Upper lobe of left lung (tissue), 6 donors: ENCODE data around the gene ANKLE1. TPM values are rescaled to one million over a fixed set of nuclear protein-coding genes. Genes with fewer than 3 reads are reported as not detected.

Experiments
- ATAC-seq, 2 donors: fragments of 200-7000 bp; cut with Tn5 transposase; one replicate each; pipeline ENCODE4 v1.9.1; 2022; ENCODE audit warnings: mild to moderate bottlenecking in 2 of 2, moderate library complexity in 2 of 2; ENCODE audit not compliant: low FRiP score in 2 of 2
- DNase-seq, 2 donors: peaks; one replicate each; pipeline ENCODE4 v3.0.0-alpha.2; 2019 to 2020
- H3K27ac ChIP-seq, 4 donors: fragments of 200-600 bp; sonication (generic); one replicate each; pipeline ENCODE4 v1.5.1; 2016 to 2019
- H3K27me3 ChIP-seq, 4 donors: fragments of 200-600 bp; sonication (generic); one replicate each; pipeline ENCODE4 v1.5.1; 2017 to 2019
- H3K36me3 ChIP-seq, 4 donors: fragments of 200-600 bp; sonication (generic); one replicate each; pipeline ENCODE4 v1.5.1; 2016 to 2019
- H3K4me1 ChIP-seq, 4 donors: fragments of 200-600 bp; sonication (generic); one replicate each; pipeline ENCODE4 v1.5.1; 2018 to 2019
- H3K4me3 ChIP-seq, 4 donors: fragments of 200-600 bp; sonication (generic); one replicate each; pipeline ENCODE4 v1.5.1; 2017 to 2019; ENCODE audit warnings: mild to moderate bottlenecking in 2 of 4, moderate library complexity in 1 of 4
- H3K9me3 ChIP-seq, 4 donors: fragments of 200-600 bp; sonication (generic); one replicate each; pipeline ENCODE4 v1.5.1; 2018 to 2019
- EP300 ChIP-seq, 4 donors: sonication (generic); formaldehyde crosslinking; IDR thresholded peaks; one replicate each; pipeline ENCODE4 v1.5.1; 2017; ENCODE audit warnings: antibody characterized with exemption in 4 of 4, control low read depth in 2 of 4
- POLR2A ChIP-seq, 4 donors: fragments of 450-650 bp; IDR thresholded peaks; one replicate each; pipeline ENCODE4 v1.5.1; 2016 to 2017; ENCODE audit warnings: antibody characterized with exemption in 4 of 4, mild to moderate bottlenecking in 2 of 4
- POLR2AphosphoS5 ChIP-seq, 2 donors: sonication (generic); formaldehyde crosslinking; IDR thresholded peaks; one replicate each; pipeline ENCODE4 v1.5.1; 2017; ENCODE audit warnings: antibody characterized with exemption in 2 of 2
- WGBS, 2 donors: methylation state at CpG; one replicate each; pipeline ENCODE4 v1.1.5; 2017 to 2018; 5-methylcytosine and 5-hydroxymethylcytosine counted together
- total RNA-seq, 6 donors: library from RNA; depleted of rRNA in 4 of 6; stranded (reverse); fragments of >200 nt in 4 of 6; gene quantifications; one replicate each; pipeline versions ENCODE4 v1.1.0 to v1.2.1, GENCODE V29; 2016 to 2021
- TF ChIP-seq, protein P1 (sequence below), 6 experiments: fragments of 450-650 bp in 4 of 6; fragments of 200-600 bp in 2 of 6; sonication (generic) in 2 of 6; IDR thresholded peaks; one replicate each; pipeline ENCODE4 v1.5.1; 2016 to 2019; ENCODE audit warnings: antibody characterized with exemption in 6 of 6
- donor health status: DM: no; HTN: no; CAD: no; lungs with moderate emphysema.
- donor health status: DM: no; HTN: yes; CAD: no; lungs with severe emphysema.

ANKLE1 gene
- total RNA-seq, 6 donors from 2014 or later = 0.57 to 13.6 (median 1.4) TPM

- no peak overlapping the region for H3K4me3 ChIP-seq
- H3K36me3 ChIP-seq = peaks cover 0 to 17% (median 6%) of the 10 kb centered on the region in 4 donors
- H3K4me1 ChIP-seq = peaks cover 26 to 71% (median 47%) of the 10 kb centered on the region in 4 donors
- no peaks in the 10 kb centered on the region for H3K9me3 ChIP-seq
- WGBS, 2 donors = 87 to 95% methylated on average over 5 to 6 of the region's 6 CpGs
- no peak for ATAC-seq
- TF ChIP-seq POLR2A (IDR thresholded peaks at IDR 0.05) (no peak), POLR2AphosphoS5 (IDR thresholded peaks at IDR 0.05) (no peak), EP300 (IDR thresholded peaks at IDR 0.05) (no peak)
- TF ChIP-seq, protein P1, sequence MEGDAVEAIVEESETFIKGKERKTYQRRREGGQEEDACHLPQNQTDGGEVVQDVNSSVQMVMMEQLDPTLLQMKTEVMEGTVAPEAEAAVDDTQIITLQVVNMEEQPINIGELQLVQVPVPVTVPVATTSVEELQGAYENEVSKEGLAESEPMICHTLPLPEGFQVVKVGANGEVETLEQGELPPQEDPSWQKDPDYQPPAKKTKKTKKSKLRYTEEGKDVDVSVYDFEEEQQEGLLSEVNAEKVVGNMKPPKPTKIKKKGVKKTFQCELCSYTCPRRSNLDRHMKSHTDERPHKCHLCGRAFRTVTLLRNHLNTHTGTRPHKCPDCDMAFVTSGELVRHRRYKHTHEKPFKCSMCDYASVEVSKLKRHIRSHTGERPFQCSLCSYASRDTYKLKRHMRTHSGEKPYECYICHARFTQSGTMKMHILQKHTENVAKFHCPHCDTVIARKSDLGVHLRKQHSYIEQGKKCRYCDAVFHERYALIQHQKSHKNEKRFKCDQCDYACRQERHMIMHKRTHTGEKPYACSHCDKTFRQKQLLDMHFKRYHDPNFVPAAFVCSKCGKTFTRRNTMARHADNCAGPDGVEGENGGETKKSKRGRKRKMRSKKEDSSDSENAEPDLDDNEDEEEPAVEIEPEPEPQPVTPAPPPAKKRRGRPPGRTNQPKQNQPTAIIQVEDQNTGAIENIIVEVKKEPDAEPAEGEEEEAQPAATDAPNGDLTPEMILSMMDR (IDR thresholded peaks at IDR 0.05) = no peak
- no peaks in the 10 kb centered on the region for H3K27me3 ChIP-seq
- DNase-seq = no peak
- peak overlapping the region; percentile 53 to 90 (median 69) for H3K27ac ChIP-seq
Observed at GRCh38 chr19:17240826-17241399, 40.8 kb upstream of the ANKLE1 start.

- Histone ChIP-seq H3K36me3 (peaks cover 0 to 16% (median 6%) of the 10 kb centered on the region in 4 donors), H3K27ac (peak overlapping the region; percentile 81 to 90 (median 88)), H3K4me1 (peaks cover 28 to 72% (median 50%) of the 10 kb centered on the region in 4 donors), H3K9me3 (no peaks in the 10 kb centered on the region), H3K27me3 (no peaks in the 10 kb centered on the region), H3K4me3 (peak overlapping the region in 2 of 4 donors; percentile 92 to 95)
- no peak for DNase-seq
- 100% methylated on average over 1 to 5 of the region's 8 CpGs for WGBS, 2 donors
- ATAC-seq = no peak
- no peak for TF ChIP-seq POLR2A (IDR thresholded peaks at IDR 0.05)
- TF ChIP-seq POLR2AphosphoS5 (IDR thresholded peaks at IDR 0.05) = no peak
- TF ChIP-seq EP300 (IDR thresholded peaks at IDR 0.05) = no peak
- TF ChIP-seq, protein P1 (IDR thresholded peaks at IDR 0.05) = no peak
Observed at GRCh38 chr19:17242431-17243208, 39.1 kb upstream of the ANKLE1 start.

GRCh38 chr19:17243211-17243829 lies 38.4 kb upstream of the ANKLE1 start:
- no peaks in the 10 kb centered on the region for H3K9me3 ChIP-seq
- H3K4me3 ChIP-seq = peak overlapping the region; percentile 92 to 97 (median 96)
- DNase-seq = no peak
- ATAC-seq = no peak
- no peaks in the 10 kb centered on the region for H3K27me3 ChIP-seq
- H3K4me1 ChIP-seq = peaks cover 28 to 72% (median 52%) of the 10 kb centered on the region in 4 donors
- TF ChIP-seq POLR2AphosphoS5 (IDR thresholded peaks at IDR 0.05) = no peak
- TF ChIP-seq, protein P1 (IDR thresholded peaks at IDR 0.05) = no peak
- TF ChIP-seq POLR2A (IDR thresholded peaks at IDR 0.05) = no peak
- no peak for TF ChIP-seq EP300 (IDR thresholded peaks at IDR 0.05)
- peak overlapping the region; percentile 81 to 90 (median 88) for H3K27ac ChIP-seq
- WGBS, 2 donors = 55 to 69% methylated on average over 5 to 8 of the region's 8 CpGs
- peaks cover 0 to 10% (median 5%) of the 10 kb centered on the region in 4 donors for H3K36me3 ChIP-seq

DNA sequence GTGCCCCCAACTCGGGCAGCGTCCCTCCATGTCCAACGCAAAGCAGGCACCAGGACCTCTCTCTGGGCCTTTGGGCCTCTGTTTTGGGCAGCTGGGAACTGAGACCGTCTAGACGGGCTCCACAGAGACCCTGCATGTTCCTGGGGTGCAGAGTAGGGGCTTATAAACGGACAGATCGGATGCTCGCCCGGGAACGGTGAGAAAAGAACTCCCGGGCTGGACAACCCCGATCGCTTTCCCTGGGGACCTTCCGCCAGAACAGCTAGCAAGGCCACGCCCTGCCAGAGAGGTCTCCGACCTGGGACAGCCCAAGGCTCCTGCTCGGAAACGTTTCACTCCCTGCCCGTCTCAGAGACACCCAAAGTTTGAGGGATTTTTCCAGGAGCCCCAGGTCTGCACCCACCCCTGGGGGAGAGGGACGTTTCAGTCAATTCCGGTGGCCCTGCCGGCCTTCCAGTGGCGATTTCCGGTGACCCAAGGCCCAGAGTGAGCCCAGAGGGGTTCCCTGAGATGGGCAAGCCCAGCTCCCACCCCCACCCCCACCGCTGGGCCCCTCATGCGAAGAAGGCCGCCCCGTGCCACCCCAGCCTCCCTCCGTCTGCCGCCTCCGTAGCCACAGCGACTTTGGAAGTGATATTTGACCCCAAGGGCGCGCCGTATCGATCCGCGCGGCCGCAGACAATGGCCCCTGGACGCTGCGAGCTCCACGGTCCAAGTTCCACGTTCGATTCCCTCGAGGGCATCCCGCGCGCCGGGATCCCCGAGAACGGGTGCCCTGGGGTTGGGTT lies 37.7 kb upstream of the ANKLE1 start:
- 42 to 60% methylated on average over 17 to 42 of the region's 52 CpGs for WGBS, 2 donors
- TF ChIP-seq POLR2AphosphoS5 (IDR thresholded peaks at IDR 0.05) (no peak), POLR2A (IDR thresholded peaks at IDR 0.05) (peak in 1 of 4 donors; percentile 22), EP300 (IDR thresholded peaks at IDR 0.05) (no peak)
- TF ChIP-seq, protein P1 (IDR thresholded peaks at IDR 0.05) = no peak

More for the DNA sequence above, 37.7 kb upstream of the ANKLE1 start:
- ATAC-seq (peak; percentile 12 to 41), DNase-seq (peak; percentile 72 to 85)
- Histone ChIP-seq H3K9me3 (no peaks in the 10 kb centered on the region), H3K4me3 (peak overlapping the region; percentile 92 to 97 (median 96)), H3K27me3 (no peaks in the 10 kb centered on the region), H3K36me3 (peaks cover 0 to 6% (median 2%) of the 10 kb centered on the region in 4 donors), H3K4me1 (peaks cover 28 to 72% (median 55%) of the 10 kb centered on the region in 4 donors), H3K27ac (peak overlapping the region; percentile 81 to 90 (median 88))
